RWPE2 (cell line): ENCODE results near the gene RASSF7.

Source experiments
- ATAC-seq: fragments of 200-7000 bp; cut with Tn5 transposase; 3 replicates; pipeline ENCODE4 v1.9.1; 2021; ENCODE audit warnings: low read depth
- DNase-seq: peaks from one replicate; pipeline ENCODE4 v3.0.0-alpha.2; 2020; ENCODE audit warnings: low spot score
- H3K27ac ChIP-seq: fragments of 450-650 bp; 2 replicates; pipeline ENCODE4 v1.5.1; 2017; ENCODE audit warnings: mild to moderate bottlenecking; ENCODE audit not compliant: poor library complexity, severe bottlenecking
- H3K27me3 ChIP-seq: fragments of 250-450 bp; sonication (Bioruptor Pico); 2 replicates; pipeline ENCODE4 v1.5.1; 2021; ENCODE audit warnings: mild to moderate bottlenecking, moderate library complexity; ENCODE audit not compliant: insufficient read depth, poor library complexity, severe bottlenecking
- H3K36me3 ChIP-seq: fragments of 250-450 bp; sonication (Bioruptor Pico); 2 replicates; pipeline ENCODE4 v1.5.1; 2020; ENCODE audit warnings: low read depth, mild to moderate bottlenecking, moderate library complexity
- H3K4me1 ChIP-seq: fragments of 250-450 bp; sonication (Bioruptor Pico); 2 replicates; pipeline ENCODE4 v1.5.1; 2021; ENCODE audit warnings: mild to moderate bottlenecking, moderate library complexity; ENCODE audit not compliant: insufficient read depth, poor library complexity, severe bottlenecking
- H3K4me3 ChIP-seq: fragments of 250-450 bp; sonication (Bioruptor Pico); 2 replicates; pipeline ENCODE4 v1.5.1; 2021; ENCODE audit warnings: mild to moderate bottlenecking, moderate library complexity; ENCODE audit not compliant: severe bottlenecking
- H3K9me3 ChIP-seq: fragments of 250-450 bp; sonication (Bioruptor Pico); 2 replicates; pipeline ENCODE4 v1.5.1; 2021; ENCODE audit warnings: mild to moderate bottlenecking, moderate library complexity; ENCODE audit not compliant: severe bottlenecking
- TF ChIP-seq, protein P1 (sequence below): fragments of 450-650 bp; IDR thresholded peaks from one replicate; pipeline ENCODE4 v1.5.1; 2017; ENCODE audit warnings: mild to moderate bottlenecking, moderate library complexity; ENCODE audit not compliant: poor library complexity, severe bottlenecking

RASSF7 gene

DNA sequence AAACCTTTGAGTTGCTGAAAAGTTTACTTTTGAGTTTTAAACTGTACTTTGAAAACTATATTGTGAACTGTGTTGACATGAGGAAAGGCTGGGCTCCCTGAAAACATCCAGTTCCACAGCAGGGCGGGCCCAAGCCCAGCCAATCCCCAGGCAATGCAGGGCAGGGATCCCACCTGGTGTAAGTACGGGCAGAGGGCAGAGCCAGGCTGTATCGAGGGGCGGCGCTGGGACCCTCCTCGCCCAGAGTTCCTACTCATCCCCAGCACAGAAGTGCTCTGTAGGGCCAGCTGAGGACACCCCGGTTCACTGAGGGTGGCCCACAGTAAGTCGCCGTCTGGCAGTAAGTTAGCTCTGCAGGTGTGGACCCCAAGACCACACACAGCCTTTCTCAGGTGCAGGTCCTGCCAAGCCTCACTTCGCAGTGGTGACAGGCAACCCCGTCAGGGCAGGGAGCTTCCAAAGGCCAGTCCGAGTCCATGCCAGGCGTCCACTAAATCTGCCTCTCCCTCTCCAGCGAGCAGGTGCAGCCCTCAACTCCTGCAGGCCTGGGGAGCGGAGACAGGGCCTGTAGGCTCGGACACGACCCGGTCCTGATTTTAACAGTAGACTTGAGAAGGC is 6.3 kb downstream of the RASSF7 start:
- TF ChIP-seq, protein P1, sequence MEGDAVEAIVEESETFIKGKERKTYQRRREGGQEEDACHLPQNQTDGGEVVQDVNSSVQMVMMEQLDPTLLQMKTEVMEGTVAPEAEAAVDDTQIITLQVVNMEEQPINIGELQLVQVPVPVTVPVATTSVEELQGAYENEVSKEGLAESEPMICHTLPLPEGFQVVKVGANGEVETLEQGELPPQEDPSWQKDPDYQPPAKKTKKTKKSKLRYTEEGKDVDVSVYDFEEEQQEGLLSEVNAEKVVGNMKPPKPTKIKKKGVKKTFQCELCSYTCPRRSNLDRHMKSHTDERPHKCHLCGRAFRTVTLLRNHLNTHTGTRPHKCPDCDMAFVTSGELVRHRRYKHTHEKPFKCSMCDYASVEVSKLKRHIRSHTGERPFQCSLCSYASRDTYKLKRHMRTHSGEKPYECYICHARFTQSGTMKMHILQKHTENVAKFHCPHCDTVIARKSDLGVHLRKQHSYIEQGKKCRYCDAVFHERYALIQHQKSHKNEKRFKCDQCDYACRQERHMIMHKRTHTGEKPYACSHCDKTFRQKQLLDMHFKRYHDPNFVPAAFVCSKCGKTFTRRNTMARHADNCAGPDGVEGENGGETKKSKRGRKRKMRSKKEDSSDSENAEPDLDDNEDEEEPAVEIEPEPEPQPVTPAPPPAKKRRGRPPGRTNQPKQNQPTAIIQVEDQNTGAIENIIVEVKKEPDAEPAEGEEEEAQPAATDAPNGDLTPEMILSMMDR = no peak
- Histone ChIP-seq H3K36me3 (peaks cover 32% of the 10 kb centered on the region), H3K9me3 (no peaks in the 10 kb centered on the region), H3K27me3 (no peaks in the 10 kb centered on the region), H3K4me3 (peak overlapping the region; percentile 88), H3K27ac (peak overlapping the region; percentile 81), H3K4me1 (peaks cover 7% of the 10 kb centered on the region)
- no peak for DNase-seq
- no peak for ATAC-seq

DNA sequence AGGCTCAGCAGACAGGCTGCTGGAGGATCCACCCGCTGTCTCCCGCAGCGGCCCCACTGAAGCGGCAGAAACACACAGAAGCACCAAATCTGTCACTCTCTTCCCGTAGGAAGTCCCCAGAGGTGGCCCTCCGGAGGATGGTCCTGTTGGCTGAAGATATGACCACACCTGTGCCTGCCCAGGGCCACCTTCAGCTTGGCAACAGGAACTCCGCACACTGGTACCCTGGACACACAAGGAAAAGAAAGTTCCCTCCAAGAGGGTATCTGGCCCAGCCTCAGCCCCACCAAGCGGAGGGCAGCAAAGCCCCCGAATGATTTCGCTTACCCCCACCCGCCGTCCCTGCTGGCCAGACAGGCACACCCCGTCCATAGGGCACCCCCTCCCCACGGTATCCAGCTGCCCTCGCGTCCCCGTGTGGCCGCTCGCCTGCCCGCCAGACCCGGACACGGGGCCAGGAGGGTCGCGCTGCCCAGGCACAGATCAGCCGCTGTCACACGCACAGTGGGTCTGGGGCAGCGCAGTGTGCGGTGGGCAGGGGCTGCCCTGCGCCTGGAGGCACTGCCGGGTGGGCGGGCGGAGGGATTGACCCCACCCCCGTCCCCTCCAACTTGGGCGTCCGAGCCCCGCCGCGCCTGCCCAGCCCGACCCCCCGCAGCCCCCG is 7.0 kb downstream of the RASSF7 start:
- H3K4me3 ChIP-seq = peak overlapping the region; percentile 88
- DNase-seq = no peak
- ATAC-seq = peak; percentile 1; the same call in 2 of the 3 replicates
- H3K27ac ChIP-seq = peak overlapping the region; percentile 81
- TF ChIP-seq, protein P1 = no peak
- peaks cover 32% of the 10 kb centered on the region for H3K36me3 ChIP-seq
- no peaks in the 10 kb centered on the region for H3K9me3 ChIP-seq
- no peaks in the 10 kb centered on the region for H3K27me3 ChIP-seq
- peaks cover 7% of the 10 kb centered on the region for H3K4me1 ChIP-seq

- peak; percentile 85 for ATAC-seq
- Histone ChIP-seq H3K9me3 (no peaks in the 10 kb centered on the region), H3K36me3 (peaks cover 26% of the 10 kb centered on the region), H3K4me1 (peaks cover 7% of the 10 kb centered on the region), H3K27ac (peak overlapping the region; percentile 81), H3K27me3 (no peaks in the 10 kb centered on the region), H3K4me3 (peak overlapping the region; percentile 88)
- TF ChIP-seq, protein P1 = no peak
- peak; percentile 92 for DNase-seq
These were observed 7.8 kb downstream of the RASSF7 start for GRCh38 chr11:568306-569157.

DNA sequence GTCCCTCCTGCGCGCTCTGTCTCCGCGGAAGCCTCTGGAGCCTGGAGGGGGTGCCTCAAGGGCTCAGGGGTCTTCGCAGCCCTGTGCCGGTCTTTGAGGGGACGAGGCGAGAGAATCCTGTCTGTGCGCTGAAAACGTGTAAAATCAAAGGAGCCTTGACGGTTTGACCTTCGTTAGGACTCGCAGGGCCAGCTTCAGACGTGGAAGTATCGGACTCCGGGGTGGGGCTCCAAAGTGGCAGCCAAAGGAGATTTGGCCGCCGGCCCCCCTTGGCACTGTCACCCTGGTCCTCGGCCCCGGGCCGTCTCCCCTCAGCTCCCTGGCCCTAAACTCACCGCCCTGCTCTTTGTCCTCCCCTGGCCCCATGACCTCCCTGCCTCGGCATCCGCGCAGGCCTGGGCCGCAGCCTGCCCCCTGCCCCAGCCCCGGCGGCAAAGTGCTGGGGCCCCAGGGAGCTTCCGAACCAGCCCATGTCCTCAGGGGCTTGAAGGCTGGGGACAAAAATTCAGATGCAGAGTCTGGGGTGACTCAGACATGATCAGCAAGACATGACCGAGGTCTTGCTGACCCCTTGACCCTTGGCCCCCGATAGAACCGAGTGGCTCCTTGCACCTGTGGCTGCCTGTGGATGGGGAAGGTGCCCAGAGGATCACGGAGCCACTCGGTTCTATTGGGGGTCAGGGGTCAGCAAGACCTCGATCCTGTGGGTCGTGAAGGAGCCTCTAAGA is 8.6 kb downstream of the RASSF7 start:
- H3K4me3 ChIP-seq = peak overlapping the region; percentile 88
- no peaks in the 10 kb centered on the region for H3K9me3 ChIP-seq
- H3K27ac ChIP-seq = peak overlapping the region; percentile 81
- no peaks in the 10 kb centered on the region for H3K27me3 ChIP-seq
- ATAC-seq (no peak), DNase-seq (no peak)
- H3K36me3 ChIP-seq = peaks cover 18% of the 10 kb centered on the region
- peaks cover 7% of the 10 kb centered on the region for H3K4me1 ChIP-seq
- TF ChIP-seq, protein P1 = no peak
